GDM1 (cell line): Measurements from ENCODE around the gene WDFY4.

Source experiments
- DNase-seq: peaks from one replicate; lab custom pipeline; 2025; lab: John Stamatoyannopoulos, UW

Gene WDFY4

DNA sequence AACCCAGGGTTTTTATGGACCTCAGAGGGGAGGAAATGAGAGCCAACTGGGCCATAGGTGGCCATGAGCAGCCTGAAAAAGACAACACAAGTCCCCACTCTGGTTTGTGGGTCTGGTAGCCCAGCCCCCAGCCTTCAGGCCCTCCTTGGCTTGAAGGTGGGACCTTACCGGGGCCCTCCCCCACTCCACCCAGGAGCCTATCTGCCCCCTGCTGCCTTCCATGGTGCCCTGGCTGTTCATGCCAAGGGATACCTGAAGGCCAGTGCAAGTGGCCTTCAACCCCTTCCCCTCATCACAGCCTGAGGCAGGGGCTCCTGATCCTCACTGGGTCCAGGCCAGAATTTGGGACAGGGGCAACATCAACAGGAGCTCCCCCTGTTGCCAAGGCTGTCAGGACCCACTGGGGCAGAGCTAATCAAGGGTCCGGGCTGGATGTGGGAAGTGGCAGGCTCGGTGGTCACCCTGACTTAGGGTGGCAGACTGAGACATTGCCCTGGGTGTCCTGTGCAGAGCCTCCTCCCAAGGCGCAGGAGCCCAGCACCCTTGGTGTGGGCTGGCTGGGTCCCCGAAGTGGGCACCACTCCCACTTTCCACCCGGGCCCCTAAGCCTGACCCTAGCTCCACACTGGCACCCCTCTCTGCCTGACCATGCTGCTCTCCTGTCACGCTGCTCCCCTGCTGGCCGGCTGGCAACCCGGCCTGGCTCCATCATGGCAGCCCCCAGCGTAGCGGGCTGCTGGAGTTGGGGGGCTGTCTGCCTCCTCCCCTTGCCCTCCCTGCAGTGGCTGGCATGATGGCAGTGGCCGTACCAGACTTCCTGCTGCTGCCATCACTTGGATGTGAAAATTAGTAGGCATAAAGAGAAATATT, 6.4 kb downstream of the WDFY4 start:
- no peak for DNase-seq

DNA sequence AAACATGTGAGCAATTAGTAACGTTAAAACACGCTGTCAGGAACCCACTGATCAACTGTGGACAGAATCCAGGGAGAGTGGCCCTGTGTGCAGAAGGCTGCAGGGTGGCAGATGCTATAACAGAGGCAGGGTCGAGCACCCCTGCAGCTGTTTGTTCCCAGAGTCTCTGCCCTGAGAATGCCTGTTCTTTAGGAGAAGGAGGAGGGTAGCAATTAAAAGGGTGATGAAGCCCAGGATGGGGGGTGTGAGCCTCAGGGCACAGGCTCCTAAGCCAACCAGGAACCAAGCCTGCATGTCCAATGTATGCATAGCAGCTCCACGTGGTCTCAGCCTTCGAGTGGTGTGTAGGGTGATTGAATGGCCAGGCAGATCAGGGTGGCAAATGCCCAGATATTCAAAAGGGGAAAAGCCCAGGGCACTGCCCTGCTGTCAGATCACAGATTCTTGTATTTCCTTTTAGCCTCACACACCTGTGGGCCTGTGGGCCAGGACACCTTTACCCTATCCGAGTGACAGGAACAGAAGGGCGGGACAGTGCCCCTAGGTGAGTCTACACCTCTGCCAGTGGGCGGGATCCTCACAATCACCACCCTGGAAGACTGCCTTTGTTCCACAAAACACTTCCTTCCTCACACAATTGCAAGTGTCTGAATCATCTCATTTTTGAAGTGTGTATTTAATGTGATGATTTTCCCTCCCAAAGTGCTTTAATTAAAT, 7.3 kb downstream of the WDFY4 start:
- no peak for DNase-seq

DNA sequence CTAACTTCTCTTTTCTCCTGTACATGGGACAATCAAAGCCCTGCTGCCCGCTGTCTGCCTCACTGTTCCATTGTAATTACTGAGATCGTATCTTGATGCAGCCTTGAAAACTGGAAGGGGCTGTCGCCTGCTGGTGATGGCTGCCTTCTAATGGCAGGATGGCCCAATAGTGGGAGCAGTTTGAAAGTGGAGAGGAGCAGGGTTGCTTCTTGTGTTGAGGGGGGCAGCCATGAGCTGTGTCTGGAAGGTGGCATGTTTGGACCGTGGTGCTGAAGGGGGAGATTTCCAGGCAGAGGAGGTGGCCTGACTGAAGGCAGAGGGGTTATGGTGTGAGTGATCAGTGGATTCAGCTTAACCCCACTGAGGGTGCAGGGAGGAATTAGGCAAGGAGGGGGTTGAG, 8.1 kb downstream of the WDFY4 start:
- no peak for DNase-seq

DNA sequence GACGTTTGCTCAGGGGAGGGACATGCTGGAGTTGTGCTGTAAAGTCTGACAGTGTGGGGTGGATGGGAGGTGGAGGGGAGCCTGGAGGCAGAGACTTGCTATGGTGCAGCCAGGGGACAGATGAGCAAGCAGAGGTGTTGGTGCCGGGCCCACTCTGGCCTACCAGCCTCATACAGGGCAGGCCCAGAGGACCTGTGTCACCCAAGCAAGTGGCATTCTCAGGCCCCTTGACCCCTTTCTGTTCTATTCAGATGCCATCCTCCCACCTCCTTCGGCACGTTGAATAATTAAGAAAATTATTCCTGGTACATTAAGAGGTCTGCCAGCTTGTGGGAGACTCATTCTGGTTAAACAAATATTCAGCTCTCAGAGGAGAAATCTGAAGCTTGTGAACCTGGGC, 8.5 kb downstream of the WDFY4 start:
- DNase-seq = no peak

DNA sequence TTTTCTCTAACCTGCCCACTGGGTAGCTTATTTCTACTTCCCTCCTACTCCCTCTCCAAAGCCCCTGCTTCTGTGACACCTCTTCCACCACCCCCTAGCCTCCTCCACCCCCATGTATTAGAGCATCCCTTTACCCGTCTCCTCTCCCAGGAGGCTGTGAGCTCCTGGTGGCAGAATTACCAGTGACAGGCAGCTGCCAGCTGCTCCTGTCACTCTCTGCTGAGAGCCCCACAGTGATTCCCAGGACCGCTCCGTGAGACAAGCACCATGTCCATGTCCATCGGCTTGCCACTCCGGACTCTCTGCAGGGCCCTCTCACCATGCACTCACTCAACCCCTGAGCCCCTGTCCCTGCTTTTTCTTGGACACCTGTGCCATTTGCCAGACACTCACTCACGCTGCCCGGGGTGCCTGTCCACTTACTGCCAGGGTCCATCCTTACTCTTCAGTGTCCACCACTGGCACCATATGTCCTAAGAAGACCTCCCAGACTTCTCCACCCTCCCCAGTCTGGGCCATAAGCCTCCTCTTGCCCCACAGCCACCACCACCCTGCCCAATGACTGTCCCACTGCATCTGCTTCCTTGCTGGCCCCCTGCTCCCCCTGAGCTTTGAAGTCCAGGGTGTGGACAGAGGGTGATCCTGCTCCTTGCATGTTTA, 9.8 kb downstream of the WDFY4 start:
- DNase-seq = no peak

DNA sequence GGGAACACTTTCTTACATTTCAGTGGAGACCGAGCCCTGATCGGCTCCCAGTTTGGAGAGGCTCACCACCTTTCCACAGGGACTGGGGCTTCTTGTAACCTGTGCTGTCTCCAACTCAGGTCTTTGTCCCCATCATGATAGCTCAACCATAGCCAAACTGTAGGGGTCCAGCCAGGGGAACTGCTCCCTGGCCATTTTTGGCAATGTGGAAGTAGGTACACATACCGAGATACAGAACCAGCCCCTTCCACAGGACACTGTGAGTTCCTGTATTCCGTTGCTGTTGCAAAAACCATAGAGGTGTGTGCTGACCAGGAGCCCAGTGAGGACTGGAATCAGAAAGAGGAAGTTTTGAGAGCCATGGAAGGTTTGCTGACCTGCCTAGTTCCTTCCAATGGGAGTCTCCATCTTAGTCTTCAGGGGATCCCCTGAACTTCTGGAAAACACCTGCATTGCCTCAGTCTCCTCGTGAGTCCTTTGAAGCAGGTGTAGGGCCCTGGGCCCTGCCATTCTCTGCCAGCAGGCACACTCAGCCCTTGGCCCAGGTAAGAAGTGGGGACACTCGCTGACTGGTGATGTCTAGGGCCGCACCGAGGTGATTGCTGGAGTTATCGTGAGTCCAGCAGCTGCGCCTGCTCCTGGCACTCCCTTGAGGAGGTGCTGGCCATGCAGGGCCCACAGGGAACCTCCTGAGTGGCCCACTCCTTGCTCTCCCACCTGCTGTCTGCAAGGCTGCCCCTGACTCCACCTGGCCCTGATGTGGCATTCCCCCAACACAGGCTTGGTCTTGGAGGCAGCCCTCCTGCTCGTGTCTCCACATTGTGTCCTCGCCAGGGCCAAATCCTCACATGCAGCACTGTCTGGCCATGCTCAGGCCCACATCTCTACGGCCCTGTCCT, 11.2 kb downstream of the WDFY4 start:
- no peak for DNase-seq

DNA sequence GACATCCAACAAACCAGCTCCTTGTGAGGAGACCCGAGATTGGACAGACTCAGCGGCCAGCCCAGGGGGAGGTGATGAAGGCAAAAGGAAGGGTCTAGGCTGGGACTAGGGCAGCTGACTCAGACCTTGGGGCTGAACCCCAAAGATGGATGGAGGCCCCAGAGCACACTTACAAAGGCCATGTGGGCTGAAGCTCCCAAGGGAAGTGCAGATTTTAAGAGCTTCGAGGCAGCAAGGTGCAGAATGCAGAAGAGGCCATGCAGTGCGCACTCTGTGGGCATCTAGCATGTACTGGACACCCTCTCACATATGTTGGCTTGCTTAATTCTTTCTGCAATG, 11.8 kb downstream of the WDFY4 start:
- no peak for DNase-seq

DNA sequence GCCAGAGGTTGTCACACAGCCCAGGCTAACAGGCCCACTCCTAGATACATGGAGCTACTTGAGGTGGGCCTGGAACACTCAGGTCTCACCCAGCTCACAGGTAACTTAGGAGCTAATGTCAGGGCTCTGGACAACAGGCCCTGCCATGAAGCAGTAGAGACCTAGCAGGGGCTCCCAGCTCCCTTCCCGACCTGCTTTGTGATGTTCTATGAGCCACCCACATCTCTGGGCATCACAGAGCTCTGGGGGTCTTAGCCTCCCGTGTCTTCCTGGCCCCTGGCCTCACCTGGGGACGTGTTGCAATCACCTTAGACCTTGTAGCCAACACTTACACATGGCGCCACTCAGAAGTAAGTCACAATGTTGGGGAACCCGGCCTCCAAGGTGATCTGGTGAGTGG, 12.4 kb downstream of the WDFY4 start:
- no peak for DNase-seq

DNA sequence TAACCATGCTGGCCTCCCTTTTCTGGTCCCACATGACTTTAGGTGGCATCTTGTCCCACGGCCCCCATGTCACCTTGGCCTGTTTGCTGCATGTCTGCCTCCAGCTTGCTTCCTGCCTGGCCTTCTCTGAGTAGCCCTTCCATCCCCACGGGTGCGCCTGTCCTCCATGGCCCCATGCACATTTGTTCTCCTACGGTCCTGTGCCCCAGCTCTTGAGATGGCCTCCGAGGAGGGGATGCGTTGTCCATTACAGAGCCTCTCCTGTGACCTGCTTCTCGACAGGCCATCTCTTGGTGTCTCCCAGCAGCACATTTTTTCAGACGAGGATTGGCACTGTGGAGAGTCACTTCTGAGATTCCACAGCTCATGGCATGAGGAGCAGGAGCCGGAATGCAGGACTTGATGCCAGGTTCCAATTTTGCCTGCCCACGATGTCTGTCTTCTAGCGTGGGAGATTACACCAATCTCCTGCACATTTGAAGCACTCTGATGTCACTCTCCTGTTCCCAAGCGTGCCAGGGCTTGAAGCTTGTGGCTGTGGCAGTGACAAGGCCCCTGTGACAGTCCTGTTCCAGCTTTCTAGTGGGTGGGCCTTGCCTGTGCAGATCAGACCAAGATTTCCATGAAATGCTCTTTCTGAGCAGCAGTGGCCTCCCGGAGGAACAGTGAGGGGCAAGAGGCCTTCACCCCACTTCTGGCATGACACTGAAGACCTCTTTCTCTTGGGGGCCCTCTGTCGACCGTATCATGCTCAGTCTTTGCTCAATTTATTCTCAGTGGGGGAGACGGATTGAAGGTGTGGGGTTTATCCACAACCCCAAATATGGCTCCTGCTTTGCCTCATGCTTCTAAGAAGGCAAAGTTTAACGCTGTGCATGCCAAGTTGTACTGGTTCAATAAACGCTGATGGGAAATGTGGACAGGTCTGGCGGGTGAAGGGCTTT, 13.4 kb downstream of the WDFY4 start:
- DNase-seq = no peak

DNA sequence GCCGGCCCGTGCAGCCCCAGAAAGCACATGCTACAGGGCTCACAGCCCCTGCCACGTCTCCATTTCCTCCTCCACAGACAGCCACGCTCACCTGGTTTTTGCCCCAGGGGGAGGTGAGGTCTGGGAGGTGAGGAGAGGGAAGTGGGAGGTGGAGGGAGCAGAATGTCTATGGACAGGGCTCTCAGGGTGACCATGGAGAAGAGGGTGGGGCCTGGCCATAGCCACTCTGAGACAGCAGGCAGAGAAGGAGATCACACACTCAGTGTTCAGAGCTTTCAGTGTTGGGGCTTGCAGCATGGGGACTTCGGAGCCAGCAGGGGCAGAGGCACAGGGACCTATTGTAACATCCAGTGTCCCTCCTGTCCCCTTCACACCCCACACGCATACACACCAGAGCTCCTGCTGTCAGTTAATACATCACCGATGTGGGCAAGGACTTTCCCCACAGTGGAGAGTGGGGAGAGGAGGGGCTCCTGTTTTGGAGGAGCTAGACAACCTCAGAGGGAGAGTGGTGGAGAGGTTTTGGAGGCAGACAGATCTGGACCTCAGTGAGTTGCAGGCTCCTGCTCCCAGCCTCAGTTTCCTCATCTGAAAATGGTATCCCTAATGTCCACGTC, 14.4 kb downstream of the WDFY4 start:
- no peak for DNase-seq

DNA sequence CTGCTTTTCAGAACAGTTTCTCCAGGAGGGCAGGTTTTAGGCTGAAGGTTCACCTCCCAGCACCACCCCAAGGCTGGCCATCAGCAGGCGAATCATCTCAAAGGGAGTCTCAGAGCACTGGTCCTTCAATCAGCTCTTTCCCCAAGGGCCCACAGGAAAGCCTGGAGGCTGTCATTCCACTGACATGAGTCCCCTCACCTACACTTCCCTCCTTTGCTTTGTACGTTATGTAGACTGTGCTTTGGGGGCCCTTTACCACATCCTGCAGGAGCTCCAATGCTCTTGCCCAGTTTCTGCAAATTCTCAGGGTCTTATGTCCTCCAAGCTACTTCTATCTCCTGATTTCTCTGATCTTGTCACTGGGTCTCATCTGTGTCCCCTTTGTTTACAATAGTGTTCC, 15.4 kb downstream of the WDFY4 start:
- no peak for DNase-seq

DNA sequence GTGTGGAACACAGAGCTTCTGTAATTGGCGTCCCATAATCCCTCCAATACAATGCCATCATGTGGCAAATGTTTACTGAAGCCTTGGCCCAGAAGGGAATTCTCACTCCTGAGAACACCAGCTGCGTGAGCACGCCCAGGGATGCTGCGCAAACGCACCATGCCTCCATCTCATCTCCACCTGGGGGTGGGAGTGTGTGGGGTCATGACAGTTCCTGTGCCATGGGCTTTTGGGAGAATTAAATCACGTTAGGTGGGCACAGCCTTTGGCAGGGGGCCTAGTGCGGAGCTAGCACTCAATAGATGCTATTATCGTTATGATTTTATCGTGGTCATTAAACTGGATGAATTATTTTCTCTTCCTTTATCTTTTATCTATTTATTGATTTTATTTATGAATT, 15.8 kb downstream of the WDFY4 start:
- DNase-seq = no peak

DNA sequence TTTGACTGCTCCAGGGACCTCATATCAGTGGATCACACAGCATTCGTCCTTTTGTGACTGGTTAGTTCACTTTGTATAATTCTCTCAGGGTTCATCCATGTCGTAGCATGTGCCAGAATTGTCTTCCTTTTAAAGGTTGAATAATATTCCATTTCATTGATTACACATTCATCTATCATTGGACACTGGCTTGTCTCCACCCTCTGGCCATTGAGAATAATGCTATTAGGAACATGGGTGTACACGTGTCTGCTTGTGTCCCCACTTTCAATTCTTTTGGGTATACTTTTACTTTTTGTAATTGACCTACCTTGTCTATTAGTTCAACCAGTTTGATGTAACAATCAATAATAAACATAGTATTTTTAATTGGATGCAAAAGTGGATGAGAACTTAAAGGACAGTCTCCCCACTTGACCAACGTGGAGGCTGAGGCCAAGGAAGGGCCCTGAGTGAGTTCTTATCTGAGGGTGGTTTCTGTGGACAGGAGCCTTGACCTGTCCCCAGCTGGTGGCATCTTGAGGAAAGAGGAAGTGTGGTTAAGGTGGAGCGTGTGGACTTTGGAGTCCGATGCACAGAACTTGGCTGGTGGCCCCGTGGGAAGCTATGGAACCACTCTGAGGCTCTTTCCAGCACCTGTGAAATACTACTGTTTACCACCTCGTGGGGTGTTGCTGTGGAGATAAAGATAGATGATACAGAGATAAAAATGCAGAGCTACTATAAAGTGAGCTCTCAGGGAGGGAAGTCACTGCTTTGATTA, 16.6 kb downstream of the WDFY4 start:
- no peak for DNase-seq

DNA sequence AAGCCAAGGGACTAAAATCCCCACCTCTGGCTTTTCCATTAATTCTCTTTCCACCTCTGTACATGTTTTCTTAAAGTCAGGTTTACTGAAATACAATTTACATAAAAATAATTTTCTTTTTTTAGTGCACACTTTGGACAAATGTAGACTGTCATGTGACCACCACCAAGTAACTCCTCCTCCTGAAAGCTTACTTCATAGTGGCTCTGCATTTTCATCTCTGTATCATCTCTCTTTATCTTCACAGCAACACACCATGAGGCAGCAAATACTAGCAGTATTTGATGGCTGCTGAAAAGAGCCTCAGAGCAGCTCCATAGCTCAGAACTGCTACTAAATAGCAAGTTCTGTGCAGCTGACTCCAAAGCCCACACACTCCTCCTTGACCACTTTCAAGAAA, 17.3 kb downstream of the WDFY4 start:
- no peak for DNase-seq

DNA sequence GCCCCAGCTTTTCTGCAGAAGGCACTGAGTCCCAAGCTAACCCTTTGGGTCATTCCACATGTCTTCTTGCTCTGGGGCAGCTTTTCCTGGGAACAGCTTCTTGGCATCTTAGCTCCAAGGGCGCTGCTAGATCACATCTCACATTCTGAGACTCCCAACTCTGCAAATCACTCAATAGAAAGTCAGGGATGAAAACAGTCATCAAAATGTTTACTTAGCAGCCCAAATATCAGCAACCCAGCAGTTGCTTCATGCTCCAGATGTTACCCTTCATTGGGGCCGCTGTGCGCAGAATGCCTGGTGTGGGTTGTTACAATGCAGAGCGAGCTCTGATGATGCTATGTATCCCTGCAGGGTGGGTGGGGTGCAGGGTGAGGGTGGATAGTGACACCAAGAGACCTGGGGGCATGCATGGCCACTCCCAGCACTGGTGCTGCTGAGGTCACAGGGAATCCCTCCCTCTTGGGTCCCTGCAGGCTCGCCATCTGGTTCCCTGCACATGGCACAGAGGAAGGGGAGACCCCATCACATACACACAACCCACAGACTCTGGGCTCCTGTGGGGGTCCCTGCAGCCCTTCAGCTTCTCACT, 19.0 kb downstream of the WDFY4 start:
- DNase-seq = no peak

DNA sequence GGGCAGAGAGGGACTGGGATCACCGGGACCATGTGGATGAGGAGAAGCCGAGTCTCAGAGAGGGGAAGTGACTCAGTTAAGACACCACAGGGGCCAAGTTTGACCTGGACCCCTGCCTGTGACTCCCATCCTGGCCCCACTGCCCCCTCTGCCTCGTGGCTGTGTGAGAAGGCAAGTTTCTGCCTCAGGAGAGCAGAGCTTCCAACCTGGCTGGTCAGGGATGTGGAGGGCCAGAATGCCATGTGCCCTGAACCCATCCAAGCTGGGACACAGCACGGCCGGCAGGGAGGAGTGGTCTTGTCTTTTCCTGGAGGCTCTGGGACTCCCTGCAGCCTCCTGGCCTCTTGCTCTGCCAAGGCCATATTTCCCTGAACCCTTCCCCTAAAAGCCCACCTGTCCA, 19.5 kb downstream of the WDFY4 start:
- DNase-seq = no peak

DNA sequence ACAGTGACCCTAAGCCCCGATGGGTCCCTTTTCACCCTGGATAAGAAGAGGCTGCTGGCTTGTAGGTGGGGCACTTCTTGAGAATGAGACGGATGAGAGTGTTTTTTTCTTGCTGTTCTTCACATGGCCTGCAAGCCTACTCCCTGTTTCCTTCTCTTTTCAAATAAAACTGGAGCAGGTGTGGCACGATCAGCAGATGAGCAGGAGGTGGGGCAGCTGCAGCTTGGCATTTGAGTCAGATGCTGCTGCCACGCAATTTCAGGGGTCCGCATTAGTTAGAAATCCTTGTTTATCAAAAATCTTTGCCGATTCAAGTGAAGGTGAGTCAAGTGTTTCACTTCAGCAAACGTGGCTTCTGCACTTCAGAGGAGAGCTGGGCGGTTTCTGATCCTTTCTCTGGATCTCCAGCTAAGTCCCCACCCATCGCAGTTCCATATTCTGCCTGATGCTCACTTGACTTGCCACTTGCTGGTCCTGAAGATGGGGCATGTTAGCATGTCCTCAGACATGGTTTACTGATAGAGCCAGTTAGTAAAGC, 20.8 kb downstream of the WDFY4 start:
- no peak for DNase-seq

DNA sequence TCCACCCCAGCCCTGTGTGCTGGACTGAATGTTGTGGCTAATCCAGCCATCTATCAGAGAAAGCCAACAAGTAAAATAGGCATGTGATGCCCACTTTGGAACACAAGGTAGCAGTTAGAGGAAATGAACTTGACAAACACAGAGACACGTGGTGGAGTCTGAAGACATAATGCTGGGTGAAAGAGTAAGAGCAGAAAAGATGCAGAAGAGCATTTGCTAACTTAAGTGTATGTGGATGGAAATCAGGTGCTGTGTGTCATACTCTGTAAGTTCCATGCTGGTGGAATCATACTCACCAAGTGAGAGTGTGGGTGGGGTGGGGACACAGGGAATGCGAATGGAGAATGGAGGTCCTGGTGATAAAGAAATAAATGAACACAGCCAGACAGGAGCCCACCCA, 22.8 kb downstream of the WDFY4 start:
- no peak for DNase-seq

DNA sequence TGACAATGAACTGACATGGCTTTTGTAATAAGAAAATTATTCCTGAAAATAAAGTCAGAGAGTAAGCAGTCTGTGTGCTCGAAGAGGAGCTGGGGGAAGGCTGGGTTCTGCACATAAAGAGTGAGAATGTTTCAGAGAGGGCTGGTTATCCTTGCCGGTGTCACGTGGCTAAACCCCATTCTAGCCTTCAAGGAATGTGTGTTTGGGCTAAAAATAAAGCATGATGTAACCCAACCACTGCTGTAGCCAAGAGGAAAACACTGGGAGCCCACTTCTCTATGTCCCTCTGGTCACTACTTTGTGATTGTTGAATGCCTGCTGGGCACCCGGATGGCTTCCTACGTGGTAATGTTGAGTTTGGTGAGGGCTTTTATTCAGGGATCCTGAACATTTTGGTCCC, 23.5 kb downstream of the WDFY4 start:
- DNase-seq = no peak
